K562 (cell line): Measurements from ENCODE around the gene CACNB2. TPM values are rescaled to one million over a fixed set of nuclear protein-coding genes. Genes with fewer than 3 reads are reported as not detected.

Source experiments
- ATAC-seq: fragments of 200-7000 bp; cut with Tn5 transposase; 3 replicates; pipeline ENCODE4 v1.9.1; 2020; ENCODE audit warnings: moderate library complexity
- BruUV-seq: library from RNA; stranded (reverse); fragments of 400-500 nt; replicated peaks from 2 replicates; lab custom pipeline; 2021; lab: Mats Ljungman, UMichigan
- CTCF ChIA-PET: fragments of 300-600 bp; formaldehyde crosslinking; extraction: SDS; loops from one replicate; lab custom pipeline; 2021; ENCODE audit warnings: low intra/inter-chr PET ratio; lab: Yijun Ruan, JAX
- POLR2A ChIA-PET: fragments of 300-600, 350-650 bp; sonication (Branson Sonifier 250); formaldehyde crosslinking; extraction: SDS; loops from one replicate; lab custom pipeline; 2021; ENCODE audit warnings: antibody characterized with exemption, inconsistent platforms; lab: Yijun Ruan, JAX
- DNase-seq, 4 experiments: peaks; one replicate each; pipeline versions ENCODE4 v3.0.0 to v3.0.0-alpha.2; 2011 to 2018; ENCODE audit warnings: low spot score in 3 of 4, mixed read lengths in 3 of 4; ENCODE audit errors: extremely low read depth in 1 of 4
- FAIRE-seq: peaks from 2 replicates; lab custom pipeline; 2011; peaks lifted over from hg19 to GRCh38; lab: Jason Lieb, UNC
- H2AFZ ChIP-seq: 2 replicates; pipeline ENCODE4 v1.6.0; 2011; ENCODE audit warnings: low read depth, low read length, control low read depth, inconsistent platforms
- H3K27ac ChIP-seq: fragments of 200-600 bp; 3 replicates; pipeline ENCODE4 v1.8.0; 2011; ENCODE audit warnings: low read depth, mild to moderate bottlenecking, control low read depth, inconsistent platforms, low read length, moderate library complexity, mixed read lengths; ENCODE audit errors: extremely low read depth
- H3K27me3 ChIP-seq, 2 experiments: fragments of 300-600 bp in 1 of 2; 2 replicates in 1 of 2; 3 replicates in 1 of 2; pipeline versions ENCODE4 v1.6.0 to v1.8.0; 2011; ENCODE audit warnings: inconsistent platforms in 2 of 2, low read length in 2 of 2, mild to moderate bottlenecking in 1 of 2, mixed read lengths in 1 of 2, moderate library complexity in 1 of 2; ENCODE audit not compliant: control insufficient read depth in 2 of 2, insufficient read depth in 2 of 2
- H3K36me3 ChIP-seq: fragments of 300-600 bp; 3 replicates; pipeline ENCODE4 v1.8.0; 2011; ENCODE audit warnings: mild to moderate bottlenecking, low read length, inconsistent platforms; ENCODE audit not compliant: control insufficient read depth, insufficient read depth
- H3K4me1 ChIP-seq, 2 experiments: fragments of 200-600 bp in 1 of 2; replicated peaks in 1 of 2; 2 replicates in 1 of 2; 3 replicates in 1 of 2; pipeline versions ENCODE4 v1.5.1 to v1.8.0; 2011; ENCODE audit warnings: inconsistent platforms in 2 of 2, low read length in 2 of 2, mild to moderate bottlenecking in 1 of 2, mixed read lengths in 1 of 2, moderate library complexity in 1 of 2; ENCODE audit not compliant: control insufficient read depth in 2 of 2, insufficient read depth in 2 of 2
- H3K4me2 ChIP-seq: 2 replicates; pipeline ENCODE4 v1.6.1; 2011; ENCODE audit warnings: low read length, control low read depth, inconsistent platforms, mixed read lengths; ENCODE audit not compliant: insufficient read depth
- H3K4me3 ChIP-seq: fragments of 200-600 bp; sonication (generic), shearing (Covaris generic); 2 replicates; pipeline ENCODE4 v1.5.1; 2016; ENCODE audit warnings: control low read depth, inconsistent platforms
- H3K79me2 ChIP-seq: fragments of 200-600 bp; 3 replicates; pipeline ENCODE4 v1.8.0; 2011; ENCODE audit warnings: low read length, inconsistent platforms; ENCODE audit not compliant: control insufficient read depth, insufficient read depth
- H3K9ac ChIP-seq, 2 experiments: 2 replicates each; pipeline versions ENCODE4 v1.6.0 to v1.6.1; 2011; ENCODE audit warnings: low read depth in 2 of 2, low read length in 2 of 2, control low read depth in 1 of 2, inconsistent platforms in 1 of 2, mild to moderate bottlenecking in 1 of 2, mixed read lengths in 1 of 2; ENCODE audit not compliant: insufficient read depth in 1 of 2
- H3K9me1 ChIP-seq: one replicate; pipeline ENCODE4 v1.6.0; 2011; ENCODE audit warnings: inconsistent platforms, mild to moderate bottlenecking, low read length, moderate library complexity; ENCODE audit not compliant: control insufficient read depth, insufficient read depth
- H3K9me3 ChIP-seq: replicated peaks from 2 replicates; pipeline ENCODE4 v1.5.1; 2011; ENCODE audit warnings: low read depth, low read length, inconsistent platforms; ENCODE audit not compliant: control insufficient read depth, insufficient read depth
- H4K20me1 ChIP-seq: replicated peaks from 2 replicates; pipeline ENCODE4 v1.6.1; 2011; ENCODE audit warnings: low read length, inconsistent platforms, mixed read lengths; ENCODE audit not compliant: control insufficient read depth, insufficient read depth
- FOXK2 ChIP-seq, 2 experiments: fragments of 450-650 bp; IDR thresholded peaks in 1 of 2; conservative IDR thresholded peaks in 1 of 2; 2 replicates each; pipeline ENCODE4 v1.6.1; 2016; ENCODE audit warnings: low read depth in 2 of 2, mild to moderate bottlenecking in 1 of 2
- IFI16 ChIP-seq: fragments of 250-450 bp; sonication (Bioruptor Pico); IDR thresholded peaks from 2 replicates; pipeline ENCODE4 v2.1.2; 2022; ENCODE audit warnings: mild to moderate bottlenecking, inconsistent platforms
- KHSRP ChIP-seq: fragments of 450-650 bp; IDR thresholded peaks from 2 replicates; pipeline ENCODE4 v1.6.1; 2017
- RUNX1 ChIP-seq: sonication (generic); IDR thresholded peaks from 2 replicates; pipeline ENCODE4 v1.6.1; 2016; ENCODE audit warnings: antibody characterized with exemption, low read depth
- SETDB1 ChIP-seq: IDR thresholded peaks from one replicate; pipeline ENCODE4 v1.6.1; 2012; ENCODE audit warnings: low read length, control low read depth, inconsistent platforms
- SMARCC2 ChIP-seq: fragments of 450-650 bp; IDR thresholded peaks from 2 replicates; pipeline ENCODE4 v1.6.1; 2017; ENCODE audit warnings: antibody characterized with exemption, moderate library complexity, mild to moderate bottlenecking, low read depth
- SNIP1 ChIP-seq: fragments of 450-650 bp; IDR thresholded peaks from 2 replicates; pipeline ENCODE4 v1.7.1; 2017; ENCODE audit warnings: low read depth, mild to moderate bottlenecking
- TSHZ1 ChIP-seq: fragments of 250-450 bp; sonication (Bioruptor Pico); IDR thresholded peaks from 2 replicates; pipeline ENCODE4 v1.4.0; 2020; ENCODE audit warnings: mild to moderate bottlenecking, moderate library complexity
- ZNF24 ChIP-seq: fragments of 450-650 bp; IDR thresholded peaks from 2 replicates; pipeline ENCODE4 v1.6.1; 2016
- ZNF311 ChIP-seq: fragments of 250-450 bp; sonication (Bioruptor Pico); IDR thresholded peaks from 2 replicates; pipeline ENCODE4 v1.4.0; 2020; ENCODE audit warnings: mild to moderate bottlenecking, moderate library complexity
- ZNF592 ChIP-seq: fragments of 450-650 bp; IDR thresholded peaks from 2 replicates; pipeline ENCODE4 v1.6.1; 2017; ENCODE audit warnings: antibody characterized with exemption, mild to moderate bottlenecking
- ZNF609 ChIP-seq: sonication (generic); formaldehyde crosslinking; IDR thresholded peaks from 2 replicates; pipeline ENCODE4 v1.8.1; 2023; ENCODE audit warnings: missing genetic modification reagents, mild to moderate bottlenecking, borderline replicate concordance
- WGBS: fragments of 100-300 bp; shearing (Covaris generic); methylation state at CpG from one replicate; pipeline ENCODE4 v1.1.6; 2016; ENCODE audit warnings: low coverage, mixed read lengths; ENCODE audit not compliant: insufficient coverage; ENCODE audit errors: missing lambda C conversion rate; 5-methylcytosine and 5-hydroxymethylcytosine counted together
- in situ Hi-C: fragments of 300-500 bp; cut with MboI; formaldehyde crosslinking; loops from 4 replicates; pipeline ENCODE4 v1.15.0; 2018; ENCODE audit warnings: inconsistent platforms, mixed read lengths
- intact Hi-C: fragments of 100-400 bp; cut with micrococcal nuclease; formaldehyde crosslinking; loops from 2 replicates; pipeline ENCODE4 v1.14.2; 2022
- polyA plus RNA-seq, 8 experiments: library from polyadenylated mRNA; depleted of rRNA in 4 of 8; stranded (reverse) in 5 of 8; unstranded in 3 of 8; fragments of >200 nt; fragmentation: Nextera tagmentation in 2 of 8; fragmentation: Illumina TruSeq in 1 of 8; extraction: Ambion mirVana in 2 of 8; extraction: Trizol in 1 of 8; gene quantifications; 2 replicates each; pipeline versions ENCODE4 v1.2.1 to v1.2.3, GENCODE V29; 2011 to 2014; ENCODE audit warnings: inconsistent platforms in 1 of 8, missing spikeins in 1 of 8
- total RNA-seq, 7 experiments: library from RNA; depleted of rRNA in 6 of 7; stranded (reverse); fragments of >200 nt in 6 of 7; fragmentation: Illumina TruSeq in 2 of 7; extraction: Trizol in 2 of 7; gene quantifications; 2 replicates each; pipeline versions ENCODE4 v1.2.1 to v1.2.3, GENCODE V29; 2011 to 2021; ENCODE audit warnings: low replicate concordance in 1 of 7

CACNB2 gene
- total and polyA plus RNA-seq, 9 of the 15 experiments (the other 6 are each of a cell fraction or from before 2014, with no cell fraction given), result 1.8 to 2.2 TPM; not detected in 7

GRCh38 chr10:18351421-18351820, 211.2 kb downstream of the CACNB2 start:
- no peak overlapping the region for H3K4me2 ChIP-seq
- in situ Hi-C loops (no loop called here), intact Hi-C loops (no loop called here)
- BruUV-seq, result no TSS peak
- ChIA-PET CTCF (no interaction called here), POLR2A (no interaction called here)
- no peak overlapping the region for H3K9ac ChIP-seq
- ATAC-seq (no peak), DNase-seq (no peak), FAIRE-seq (no peak)
- no peaks in the 10 kb centered on the region for H4K20me1 ChIP-seq
- H3K9me3 ChIP-seq, result no peaks in the 10 kb centered on the region
- 0% methylated on average over 2 of the region's 2 CpGs for WGBS
- no peaks in the 10 kb centered on the region for H3K9me1 ChIP-seq
- peaks cover 0 to 3% of the 10 kb centered on the region in 2 experiments; a peak in 1 of 5 replicates for H3K27me3 ChIP-seq
- H3K79me2 ChIP-seq, result no peaks in the 10 kb centered on the region
- H3K27ac ChIP-seq, result no peak overlapping the region
- H3K4me3 ChIP-seq, result no peak overlapping the region
- no peaks in the 10 kb centered on the region for H3K4me1 ChIP-seq
- H3K36me3 ChIP-seq, result no peaks in the 10 kb centered on the region
- no peak overlapping the region for H2AFZ ChIP-seq
- TF ChIP-seq ZNF592 (no peak), ZNF24 (no peak), RUNX1 (no peak), ZNF609 (CRISPR knock-in tag) (no peak), SMARCC2 (no peak), TSHZ1 (CRISPR knock-in tag) (no peak), SNIP1 (no peak), KHSRP (no peak), ZNF311 (CRISPR knock-in tag) (no peak), SETDB1 (no peak), FOXK2 (conservative IDR thresholded peaks at IDR 0.05 in 1 of 2, IDR thresholded peaks at IDR 0.05 in 1 of 2; ENCODE audit: low read depth in 2 of 2) (no peak), IFI16 (CRISPR knock-in tag) (no peak)
